GM21360 (cell line): ENCODE measurements around the gene SVIL.
A peak's percentile ranks its signal among the peaks of the same experiment; 100 is the strongest.
"Not testable (repeated sequence)": the region's sequence is repeated elsewhere in the genome, so short reads cannot be mapped to it uniquely, and the experiment has no call there.

Source experiments
- ATAC-seq: cut with Tn5 transposase; IDR thresholded peaks from one replicate; pipeline ENCODE4 v1.9.1; 2021; ENCODE audit warnings: mild to moderate bottlenecking, moderate library complexity; ENCODE audit not compliant: unreplicated experiment

The SVIL gene

DNA sequence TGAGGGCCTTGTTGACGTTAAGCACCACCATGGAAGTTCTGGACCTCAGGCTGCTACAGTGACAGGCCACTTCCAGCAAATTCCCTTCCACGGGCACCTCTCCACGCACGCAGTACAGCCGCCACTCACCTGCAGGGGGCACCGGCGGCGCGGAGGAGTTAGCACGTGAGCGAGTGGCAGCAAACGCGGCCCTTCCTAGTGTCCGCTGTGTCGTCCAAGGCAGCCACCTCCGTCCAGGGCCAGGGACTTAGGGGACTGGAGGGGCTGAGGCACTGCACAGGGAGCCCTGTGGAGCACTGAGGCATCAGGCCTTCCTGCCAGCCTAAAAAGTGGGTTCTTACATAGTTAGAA, 164.4 kb downstream of the SVIL start:
- no peak for ATAC-seq

DNA sequence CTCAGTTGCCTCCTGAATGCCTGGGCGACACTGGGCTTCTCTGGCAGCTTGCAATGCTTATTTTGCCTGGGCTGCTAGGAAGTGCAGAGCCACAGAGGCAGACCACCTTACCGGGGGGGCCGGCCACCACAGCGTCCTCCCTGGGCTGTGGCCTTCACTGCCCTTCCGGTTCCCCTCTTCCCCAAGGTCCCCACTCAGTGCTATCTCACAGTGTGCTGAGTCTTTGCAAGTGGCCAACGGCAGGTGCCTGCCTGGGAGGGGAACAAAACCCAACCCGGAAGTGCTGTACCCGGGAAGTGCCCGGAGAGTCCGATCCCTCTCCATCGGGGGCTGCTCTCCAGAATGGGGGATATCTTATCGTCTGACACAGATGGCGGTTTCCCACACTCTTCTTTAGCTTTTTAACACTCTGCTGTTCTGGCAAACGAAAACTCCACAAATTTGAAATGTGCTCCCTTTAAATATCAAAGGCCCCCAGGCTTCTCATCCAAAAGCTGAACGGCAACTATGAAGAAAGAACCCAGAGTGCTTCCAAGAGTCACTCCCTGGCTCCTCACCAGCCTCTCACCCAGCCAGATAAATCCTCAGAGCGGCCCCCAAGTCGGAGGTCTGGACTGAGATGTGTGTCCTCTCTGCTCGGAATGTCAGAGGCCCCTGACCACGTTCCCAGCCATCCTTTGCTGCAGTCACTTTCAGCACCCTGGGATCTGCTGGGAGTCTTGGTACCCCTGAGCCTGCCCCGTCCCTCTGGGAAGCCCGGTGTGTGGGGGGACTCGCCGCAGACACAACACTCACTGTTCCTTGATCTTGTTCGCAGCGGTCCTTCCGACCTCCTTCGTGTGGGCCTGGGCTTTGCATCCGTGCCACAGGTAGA, 165.1 kb downstream of the SVIL start:
- ATAC-seq: no peak

DNA sequence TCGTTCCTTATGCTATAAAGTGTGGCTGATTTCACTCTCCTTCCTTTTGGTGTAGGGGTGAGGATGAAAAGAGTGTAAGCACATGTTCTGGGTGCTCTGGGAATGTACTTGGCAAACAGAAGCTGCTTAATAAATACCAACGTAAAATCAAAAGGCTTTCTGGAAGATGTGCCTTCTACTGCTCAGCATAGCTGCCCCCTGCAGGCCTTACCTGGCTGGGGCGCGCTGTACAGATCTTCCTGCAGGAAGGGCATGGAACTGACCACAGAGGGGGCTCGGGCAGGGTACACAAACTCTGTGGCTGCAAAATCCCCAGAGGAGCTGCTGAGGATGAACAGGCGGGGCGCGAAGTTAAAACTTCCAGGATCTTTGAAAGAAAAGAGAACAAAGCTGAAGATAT, 169.4 kb downstream of the SVIL start:
- no peak for ATAC-seq

DNA sequence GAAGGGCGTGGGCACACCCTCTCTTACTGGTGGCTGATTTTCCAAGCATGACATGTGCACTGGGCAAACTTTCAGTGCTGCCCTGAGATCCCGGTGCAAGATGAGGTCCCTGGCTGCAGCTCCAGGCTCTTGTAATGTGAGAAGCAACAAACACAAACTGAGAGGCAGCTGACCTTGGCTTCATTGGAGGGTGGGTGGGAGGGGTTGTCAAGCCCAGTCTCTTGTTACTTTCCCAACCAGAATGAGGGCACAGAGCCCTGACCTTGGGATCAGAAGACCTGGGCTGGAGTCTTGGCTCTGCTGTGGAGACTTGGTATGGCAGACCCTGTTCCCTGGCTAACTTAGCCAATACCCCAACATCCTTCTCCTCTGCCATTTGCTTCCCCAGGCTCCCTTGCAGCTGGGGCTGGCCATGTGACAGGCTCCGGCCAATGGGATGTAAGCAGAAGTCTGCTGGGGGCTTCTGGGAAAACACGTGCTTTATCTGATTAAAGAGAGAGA, 170.1 kb downstream of the SVIL start:
- ATAC-seq: not testable (repeated sequence)

DNA sequence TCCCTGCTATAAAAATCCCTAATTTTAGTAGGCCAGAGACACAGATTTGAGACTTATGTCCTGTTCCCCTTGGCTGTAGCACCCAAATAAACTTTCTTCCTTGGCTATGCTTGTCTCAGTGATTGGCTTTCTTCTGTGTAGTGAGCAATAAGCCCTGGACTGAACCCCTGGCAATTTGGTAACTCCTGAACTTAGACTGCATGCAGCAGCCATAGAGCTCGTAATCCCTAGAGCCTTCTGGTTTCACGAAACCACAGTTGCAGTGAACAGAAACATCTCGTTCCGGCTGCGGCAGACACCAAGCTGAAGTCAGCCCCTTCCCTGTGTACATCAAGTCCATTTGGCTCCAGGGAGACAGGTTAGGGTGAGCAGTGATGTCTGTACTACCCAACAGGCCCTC, 173.7 kb downstream of the SVIL start:
- ATAC-seq: no peak

DNA sequence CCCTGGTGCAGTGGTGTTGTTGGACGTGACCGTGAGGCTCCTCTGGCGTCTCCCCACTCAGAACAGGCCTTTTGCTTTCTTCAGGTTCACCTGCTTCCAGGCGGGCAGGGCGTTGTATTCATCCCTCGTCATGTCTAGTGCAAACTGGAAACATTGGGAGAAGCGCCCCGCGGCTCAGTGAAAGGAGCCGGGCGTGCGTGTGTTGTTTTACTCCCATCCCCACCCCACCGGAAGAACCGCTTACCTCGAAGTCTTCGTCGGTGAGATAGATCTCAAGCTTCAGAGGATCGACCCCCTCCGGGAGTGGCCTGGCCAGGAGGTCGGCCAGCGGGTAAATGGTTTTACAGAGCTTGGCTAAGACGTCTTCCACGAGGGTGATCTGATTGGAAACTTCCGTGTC, 176.6 kb downstream of the SVIL start:
- not testable (repeated sequence) for ATAC-seq

DNA sequence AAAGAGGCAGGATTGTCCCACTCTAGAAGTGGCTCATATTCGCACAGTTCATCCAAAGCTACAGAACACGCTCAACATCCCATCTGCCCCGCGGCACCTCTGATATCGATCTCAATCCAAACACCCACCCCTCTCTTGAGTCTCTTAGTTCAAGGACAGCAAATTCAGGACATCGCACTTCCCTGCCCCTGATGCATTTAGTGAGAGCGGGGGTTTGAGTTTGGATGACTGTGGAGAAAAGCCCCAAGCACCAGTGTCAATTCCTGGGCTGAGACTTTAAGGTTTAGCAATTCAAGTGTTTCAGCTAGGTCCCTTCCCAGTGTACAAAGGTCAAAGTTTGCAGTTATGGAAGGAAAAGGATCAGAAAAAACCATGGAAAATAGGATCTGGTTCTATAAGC, 179.7 kb downstream of the SVIL start:
- ATAC-seq: no peak

DNA sequence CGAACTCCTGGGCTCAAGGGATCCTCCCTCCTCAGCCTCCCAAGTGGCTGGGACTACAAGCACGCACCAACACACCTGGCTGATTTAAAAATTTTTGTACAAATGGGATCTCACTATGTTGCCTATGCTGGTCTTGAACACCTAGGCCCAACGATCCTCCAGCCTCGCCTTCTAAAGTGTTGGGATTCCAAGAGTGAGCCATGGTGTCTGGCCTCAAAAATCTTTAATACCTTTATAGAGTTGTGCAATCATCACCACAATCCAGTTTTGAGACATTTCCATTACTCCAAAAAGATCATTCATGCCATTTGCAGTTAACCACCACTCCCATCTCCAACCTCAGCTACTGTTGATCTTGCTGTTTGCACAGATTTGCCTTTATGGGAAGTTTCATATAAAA, 180.5 kb downstream of the SVIL start:
- no peak for ATAC-seq

DNA sequence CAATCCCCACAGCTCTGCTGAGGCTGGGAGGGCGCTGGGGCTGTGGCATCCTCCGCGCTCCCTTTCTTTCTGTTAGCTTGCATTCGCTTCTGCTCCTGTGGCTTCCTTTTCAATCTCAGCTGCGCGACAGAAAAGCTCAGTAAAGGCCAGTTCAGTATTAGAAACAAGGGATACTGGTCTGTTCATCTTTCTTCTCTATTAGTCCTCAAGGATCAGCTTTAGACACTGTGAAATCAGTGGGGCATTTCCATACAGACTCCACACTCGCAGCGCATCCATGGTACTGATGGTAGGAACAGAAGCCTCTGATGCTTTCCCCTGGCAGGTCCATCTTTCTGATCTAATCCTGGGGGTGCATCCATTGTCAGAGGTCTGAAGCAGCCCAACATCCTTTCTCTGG, 182.2 kb downstream of the SVIL start:
- no peak for ATAC-seq

DNA sequence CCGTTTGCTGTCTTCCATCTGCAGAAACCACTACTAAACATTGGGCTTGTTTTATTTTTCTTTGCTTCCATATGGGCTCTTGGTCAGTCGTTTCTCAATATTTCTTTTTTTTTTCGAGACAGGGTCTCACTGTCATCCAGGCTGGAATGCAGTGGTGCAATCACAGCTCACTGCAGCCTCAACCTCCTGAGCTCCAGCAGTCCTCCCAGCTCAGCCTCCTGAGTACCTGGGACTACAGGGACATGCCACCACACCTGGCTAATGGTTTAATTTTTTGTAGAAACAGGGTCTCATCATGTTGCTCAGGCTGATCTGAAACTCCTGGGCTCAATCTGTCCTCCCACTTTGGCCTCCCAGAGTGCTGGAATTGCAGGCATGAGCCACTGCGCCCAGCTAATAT, 182.8 kb downstream of the SVIL start:
- ATAC-seq: no peak

DNA sequence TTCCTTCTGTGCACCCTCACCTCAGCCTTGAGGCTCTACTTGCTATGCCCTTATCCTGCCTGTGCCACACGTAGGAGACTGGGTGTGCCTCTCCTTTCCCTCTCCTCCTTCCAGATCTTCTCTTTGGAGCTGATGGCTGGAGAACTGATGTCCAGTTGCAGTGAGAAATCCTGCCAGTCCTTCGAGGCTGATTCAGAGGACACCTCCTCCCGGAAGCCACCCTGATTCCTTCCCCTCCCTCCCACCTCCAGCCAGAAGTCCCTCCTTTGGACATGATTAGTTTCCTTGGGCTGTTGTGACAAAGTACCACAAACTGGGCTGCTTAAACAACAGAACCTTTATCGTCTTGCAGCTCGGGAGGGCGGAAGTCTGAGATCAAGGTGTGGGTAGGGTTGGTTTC, 184.4 kb downstream of the SVIL start:
- no peak for ATAC-seq

DNA sequence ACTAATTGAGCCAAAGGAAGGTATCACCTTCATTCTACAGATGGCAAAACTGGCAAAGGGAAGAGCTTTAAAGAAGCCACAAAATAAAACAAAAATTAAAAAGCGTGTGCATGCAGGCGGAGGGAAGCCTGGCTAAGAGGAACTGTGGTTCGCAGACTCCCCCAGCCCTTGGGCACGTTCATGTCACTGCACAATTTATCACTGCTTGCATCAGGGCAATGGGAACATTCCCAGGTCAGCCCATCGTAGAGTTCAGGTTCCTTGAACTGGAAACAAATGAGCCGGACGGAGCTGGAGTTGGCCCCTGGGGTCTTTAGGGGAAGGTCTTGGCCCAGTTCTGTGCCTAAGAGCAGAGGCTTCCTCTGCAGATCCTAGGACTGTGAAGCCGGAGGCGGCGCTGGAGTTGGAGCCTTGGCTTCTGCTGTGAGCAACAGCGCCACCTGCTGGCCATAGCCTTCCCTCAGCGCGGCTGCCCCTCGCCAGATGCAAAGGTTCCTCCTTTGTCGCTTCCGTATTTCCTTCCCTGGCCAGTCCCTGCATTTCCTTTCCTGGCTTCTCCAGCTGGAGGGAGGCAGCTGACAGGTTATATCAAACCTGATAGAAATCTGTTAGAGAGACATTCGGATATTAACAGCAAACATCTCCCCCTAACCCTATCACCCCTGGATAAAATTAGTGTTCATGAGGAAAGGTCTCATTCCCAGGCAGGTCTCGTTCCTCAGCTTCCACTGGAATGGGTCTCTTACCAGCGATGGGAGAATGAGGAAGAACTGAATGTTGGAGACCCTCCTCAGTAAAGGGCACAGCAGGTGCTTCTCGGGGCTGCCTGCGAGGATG, 185.8 kb downstream of the SVIL start:
- peak; percentile 84 for ATAC-seq

DNA sequence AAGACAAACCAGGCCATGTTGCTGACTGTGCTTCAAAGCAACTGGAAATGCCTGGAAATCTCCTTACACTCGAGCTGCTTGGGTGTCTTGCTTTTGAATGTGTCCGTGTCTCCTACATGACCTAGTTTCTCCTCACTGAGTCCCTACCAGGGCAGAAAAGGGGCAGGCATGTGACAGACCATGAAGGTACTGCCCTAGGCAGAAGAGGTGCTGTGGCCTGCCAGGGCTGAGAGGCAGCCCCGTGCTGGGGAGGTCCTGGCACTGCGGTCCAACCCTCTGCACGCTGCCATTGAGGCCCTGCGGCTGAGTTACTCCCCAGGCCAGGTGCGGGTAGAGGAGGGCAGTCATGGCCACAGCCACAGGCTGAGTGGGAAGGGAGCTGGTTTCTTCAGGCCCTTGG, 186.6 kb downstream of the SVIL start:
- no peak for ATAC-seq

DNA sequence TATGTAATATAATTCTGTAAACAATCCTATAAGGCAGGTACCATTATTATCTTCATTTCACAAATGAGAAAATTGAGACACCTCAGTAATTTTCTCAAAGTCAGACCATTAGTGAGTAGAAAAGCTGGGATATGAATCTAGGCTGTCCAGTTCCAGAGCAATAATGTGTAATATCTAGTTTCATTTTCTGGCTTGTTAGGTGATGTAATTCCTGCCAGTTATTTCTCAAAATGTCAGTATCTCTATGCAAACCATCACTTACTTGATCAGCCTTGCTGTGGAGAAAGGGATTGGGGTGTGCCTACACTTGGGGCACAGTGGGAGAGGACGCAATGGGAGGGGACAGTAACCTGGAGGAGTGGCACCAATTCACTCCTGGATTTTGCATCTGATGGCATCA, 188.4 kb downstream of the SVIL start:
- ATAC-seq: no peak

DNA sequence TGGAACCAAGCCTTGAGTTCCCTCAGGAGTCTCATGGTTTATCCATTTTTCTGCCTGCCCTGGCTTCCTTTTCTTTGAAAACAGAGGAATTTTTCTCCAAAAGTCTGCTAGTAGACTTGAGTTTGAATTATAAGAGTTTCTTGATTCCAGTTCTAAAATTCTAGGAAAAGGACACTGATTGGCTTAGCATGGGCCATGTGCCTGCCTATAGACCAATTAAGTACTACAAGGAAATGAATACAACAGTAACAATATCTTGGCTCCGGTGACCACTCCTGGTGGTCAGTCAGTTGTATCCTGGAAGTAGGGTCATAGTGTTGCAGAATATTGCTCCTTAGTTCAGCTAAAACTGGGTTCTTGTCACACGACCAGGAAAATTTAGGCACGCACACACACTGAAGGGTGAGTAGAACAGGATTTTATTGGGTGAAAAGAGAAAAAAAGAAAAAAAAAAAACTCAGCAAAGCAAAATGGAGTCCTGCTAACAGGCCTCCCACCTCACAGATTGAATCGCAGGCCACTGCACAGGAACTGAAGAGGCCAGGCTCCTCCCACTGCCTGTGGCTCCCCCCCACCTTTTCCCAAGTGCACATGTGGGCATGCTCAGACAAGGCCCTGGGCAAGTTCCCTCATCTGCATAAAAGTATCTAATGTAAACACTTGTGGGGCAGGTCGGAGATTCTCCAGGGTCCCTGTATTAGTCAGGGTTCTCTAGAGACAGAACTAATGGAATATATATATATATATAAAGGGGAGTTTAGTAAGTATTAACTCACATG, 190.8 kb downstream of the SVIL start:
- no peak for ATAC-seq

DNA sequence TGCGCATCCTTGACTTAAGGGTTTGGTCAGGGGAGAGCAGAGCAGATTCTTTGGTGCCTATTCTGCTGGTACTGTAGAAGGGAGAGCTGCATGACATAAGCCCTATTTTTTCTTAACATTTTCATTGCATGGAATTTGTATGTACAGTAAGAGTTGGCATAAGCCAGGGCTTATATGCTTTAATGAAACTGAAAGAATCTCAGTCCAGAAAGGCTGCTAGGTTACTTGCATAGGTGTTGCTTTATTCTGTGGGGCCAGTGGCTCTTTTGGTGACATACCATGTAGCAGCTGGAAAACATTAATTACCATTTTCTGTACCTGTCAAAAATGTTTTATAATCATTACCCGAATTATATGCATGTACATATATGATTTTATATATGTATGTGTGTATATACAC, 193.8 kb downstream of the SVIL start:
- ATAC-seq: no peak

DNA sequence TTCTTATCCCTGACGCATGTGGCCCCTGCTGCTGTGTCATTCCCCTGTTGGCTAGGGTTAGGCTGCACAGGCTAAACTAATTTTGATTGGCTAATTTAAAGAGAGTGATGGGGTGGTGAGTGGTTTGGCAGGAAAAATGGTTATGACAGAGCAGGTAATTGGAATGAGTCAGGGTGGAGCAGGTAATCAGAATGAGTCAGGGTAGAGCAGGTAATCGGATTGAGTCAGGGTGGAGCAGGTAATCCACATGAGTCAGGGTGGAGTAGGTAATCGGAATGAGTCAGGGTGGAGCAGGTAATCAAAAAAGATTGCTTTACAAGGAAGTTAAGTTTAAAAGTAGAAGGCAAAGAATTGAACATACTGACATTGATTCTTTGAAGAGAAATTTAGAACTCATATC, 195.8 kb downstream of the SVIL start:
- ATAC-seq: not testable (repeated sequence)

DNA sequence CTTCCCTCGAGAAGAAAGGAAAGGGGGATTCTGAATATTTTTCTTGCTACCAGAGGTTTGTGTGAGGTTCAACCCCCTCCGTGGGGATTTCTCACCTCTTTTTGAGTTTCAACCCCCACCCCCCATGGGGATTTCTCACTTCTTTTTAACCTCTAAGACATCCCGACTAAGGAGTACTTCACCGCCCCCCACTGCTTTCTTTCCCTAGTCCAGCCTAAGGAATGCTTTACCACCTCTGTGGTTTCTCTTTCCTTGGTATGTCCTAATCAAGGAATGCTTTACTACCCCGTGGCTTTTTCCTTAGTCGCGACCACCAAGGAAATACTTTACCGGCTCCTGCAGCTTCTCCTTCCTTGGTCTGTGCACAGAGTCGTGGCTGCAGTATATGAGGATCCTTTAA, 196.5 kb downstream of the SVIL start:
- ATAC-seq: no peak

DNA sequence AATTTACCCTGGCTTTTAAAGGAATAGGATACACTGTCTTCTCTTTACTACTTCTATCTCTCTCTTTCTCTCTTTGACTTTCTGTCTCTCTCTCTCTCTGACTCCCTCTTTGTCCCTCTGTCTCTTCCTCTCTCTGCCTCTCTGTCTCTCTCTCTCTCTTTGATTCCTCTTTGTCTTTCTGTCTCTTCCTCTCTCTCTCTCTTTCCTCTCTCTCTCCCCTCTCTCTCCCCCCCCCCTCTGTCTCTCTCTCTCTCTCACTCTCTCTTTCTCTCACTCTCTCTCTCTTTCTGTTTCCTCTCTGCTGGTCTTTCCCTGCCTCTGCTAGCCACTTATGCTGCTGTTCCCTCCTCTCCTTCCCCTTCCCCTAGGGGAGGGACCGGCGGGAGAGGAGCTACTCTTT, 196.9 kb downstream of the SVIL start:
- no peak for ATAC-seq

DNA sequence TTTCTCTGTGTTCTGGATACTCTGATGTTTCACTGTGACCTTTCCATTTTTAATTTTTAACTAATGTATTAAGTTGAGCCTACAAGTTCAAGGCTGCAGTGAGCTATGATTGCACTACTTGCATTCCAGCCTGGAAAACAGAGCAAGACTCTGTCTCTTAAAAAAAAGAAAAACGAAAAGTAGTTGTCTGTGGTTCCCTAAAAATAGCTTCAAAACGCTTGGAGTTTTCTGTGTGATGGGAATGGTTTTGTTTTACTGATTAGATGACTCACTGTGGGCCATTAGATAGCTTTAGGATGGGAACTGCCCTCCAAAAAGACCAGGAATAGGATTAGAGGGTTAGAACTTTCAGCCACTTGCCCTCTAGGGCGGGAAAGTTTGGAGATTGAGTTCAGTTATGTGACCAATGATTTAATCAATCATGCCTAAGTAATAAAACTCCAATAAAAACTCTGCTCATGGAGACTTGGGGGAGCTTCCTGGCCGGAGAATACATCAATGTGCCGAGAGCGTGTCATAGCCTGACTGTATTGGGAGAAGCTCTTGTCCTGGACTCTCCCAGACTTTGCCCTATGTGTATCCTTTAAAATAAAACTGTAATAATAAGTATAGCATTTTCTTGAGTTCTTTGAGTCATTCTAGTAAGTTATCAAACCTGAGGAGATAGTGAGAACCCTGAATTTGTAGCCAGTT, 198.8 kb downstream of the SVIL start:
- no peak for ATAC-seq

DNA sequence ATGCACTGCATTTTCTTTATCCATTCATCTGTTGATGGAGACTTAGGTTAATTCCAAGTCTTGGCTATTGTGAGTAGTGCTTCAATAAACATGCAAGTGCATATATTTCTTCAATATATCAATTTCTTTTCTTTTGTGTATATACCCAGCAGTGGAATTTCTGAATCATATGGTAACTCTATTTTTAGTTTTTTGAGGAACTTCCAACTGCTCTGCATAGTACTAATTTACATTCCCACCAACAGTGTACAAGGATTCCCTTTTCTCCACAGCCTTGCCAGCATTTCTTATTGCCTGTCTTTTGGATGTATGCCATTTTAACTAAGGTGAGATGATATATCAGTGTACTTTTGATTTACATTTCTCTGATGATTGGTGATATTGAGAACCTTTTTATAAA, 200.7 kb downstream of the SVIL start:
- ATAC-seq: no peak
